Measurements from ENCODE around the gene ST3GAL6. TPM values are rescaled to one million over a fixed set of nuclear protein-coding genes. Genes with fewer than 3 reads are reported as not detected.

The ST3GAL6 gene
- total RNA-seq, 6 experiments from 2014 or later, result 17.8 to 69.6 (median 31.5) TPM

- WGBS (ENCODE audit: insufficient coverage, low coverage, low lambda C conversion rate, missing lambda C conversion rate), result 51% methylated on average over 8 of the region's 8 CpGs
- Histone ChIP-seq H3K4me3 (no peak overlapping the region), H3K4me1 (peaks cover 3 to 82% (median 37%) of the 10 kb centered on the region in 4 donors), H3K27me3 (no peaks in the 10 kb centered on the region), H3K27ac (peak overlapping the region; percentile 41 to 70 (median 45)), H3K9me3 (no peaks in the 10 kb centered on the region), H3K36me3 (no peaks in the 10 kb centered on the region)
- intact Hi-C loops (cut with DNase I), result loop anchor here in 1 of 2 donors (10.0 kb wide), 1 partner anchor 48 kb away; no protein-coding TSS in a partner anchor
- ATAC-seq (no peak), DNase-seq (no peak)
- TF ChIP-seq POLR2A (IDR thresholded peaks at IDR 0.05), result no peak
- no peak for TF ChIP-seq CTCF (IDR thresholded peaks at IDR 0.05)
Measured at GRCh38 chr3:98782824-98783500, 19.8 kb downstream of the ST3GAL6 start.

DNA sequence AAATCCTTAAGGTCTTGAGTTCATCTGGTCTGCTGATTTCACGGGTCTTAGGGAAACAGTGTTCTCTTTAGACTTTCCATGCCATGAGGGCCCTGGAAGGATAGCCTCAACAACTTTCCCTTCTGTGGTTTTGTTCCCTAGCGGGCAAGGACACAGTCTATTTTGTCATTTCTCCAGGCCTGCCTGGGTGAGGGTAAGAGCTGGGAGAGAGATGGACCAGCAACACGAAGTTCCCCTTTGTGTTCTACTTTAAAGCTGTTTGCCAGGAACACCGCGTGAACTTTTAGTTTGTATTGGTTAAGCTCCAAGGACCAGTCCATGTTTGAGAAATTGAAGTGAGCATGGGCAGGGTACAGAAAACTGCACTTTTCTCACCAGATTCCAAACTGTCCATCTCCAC is 20.9 kb downstream of the ST3GAL6 start:
- intact Hi-C loops (cut with DNase I), result loop anchor here in 1 of 2 donors (10.0 kb wide), 1 partner anchor 49 kb away; no protein-coding TSS in a partner anchor
- Histone ChIP-seq H3K9me3 (no peaks in the 10 kb centered on the region), H3K4me1 (peaks cover 3 to 75% (median 28%) of the 10 kb centered on the region in 4 donors), H3K27ac (peak overlapping the region; percentile 41 to 70 (median 45)), H3K36me3 (peaks cover 0 to 3% (median 0%) of the 10 kb centered on the region in 4 donors), H3K4me3 (no peak overlapping the region), H3K27me3 (no peaks in the 10 kb centered on the region)
- DNase-seq, result peak in 1 of 3 donors; percentile 87
- ATAC-seq, result peak; percentile 69 to 82 (median 76)
- WGBS (ENCODE audit: insufficient coverage, low coverage, low lambda C conversion rate, missing lambda C conversion rate), result 24% methylated on average over 5 of the region's 5 CpGs
- TF ChIP-seq POLR2A (IDR thresholded peaks at IDR 0.05) (no peak), CTCF (IDR thresholded peaks at IDR 0.05) (no peak)

GRCh38 chr3:98784666-98785600 is 21.8 kb downstream of the ST3GAL6 start:
- peak overlapping the region; percentile 38 to 70 (median 41) for H3K27ac ChIP-seq
- intact Hi-C loops (cut with DNase I), result loop anchor here in 1 of 2 donors (10.0 kb wide), 1 partner anchor 50 kb away; no protein-coding TSS in a partner anchor
- peaks cover 0 to 3% (median 0%) of the 10 kb centered on the region in 4 donors for H3K36me3 ChIP-seq
- DNase-seq (no peak), ATAC-seq (peak; percentile 29 to 50 (median 46))
- 21% methylated on average over 3 of the region's 3 CpGs for WGBS (ENCODE audit: insufficient coverage, low coverage, low lambda C conversion rate, missing lambda C conversion rate)
- H3K4me1 ChIP-seq, result peaks cover 0 to 66% (median 24%) of the 10 kb centered on the region in 4 donors
- no peak overlapping the region for H3K4me3 ChIP-seq
- no peaks in the 10 kb centered on the region for H3K27me3 ChIP-seq
- H3K9me3 ChIP-seq, result no peaks in the 10 kb centered on the region
- TF ChIP-seq CTCF (IDR thresholded peaks at IDR 0.05) (no peak), POLR2A (IDR thresholded peaks at IDR 0.05) (no peak)

DNA sequence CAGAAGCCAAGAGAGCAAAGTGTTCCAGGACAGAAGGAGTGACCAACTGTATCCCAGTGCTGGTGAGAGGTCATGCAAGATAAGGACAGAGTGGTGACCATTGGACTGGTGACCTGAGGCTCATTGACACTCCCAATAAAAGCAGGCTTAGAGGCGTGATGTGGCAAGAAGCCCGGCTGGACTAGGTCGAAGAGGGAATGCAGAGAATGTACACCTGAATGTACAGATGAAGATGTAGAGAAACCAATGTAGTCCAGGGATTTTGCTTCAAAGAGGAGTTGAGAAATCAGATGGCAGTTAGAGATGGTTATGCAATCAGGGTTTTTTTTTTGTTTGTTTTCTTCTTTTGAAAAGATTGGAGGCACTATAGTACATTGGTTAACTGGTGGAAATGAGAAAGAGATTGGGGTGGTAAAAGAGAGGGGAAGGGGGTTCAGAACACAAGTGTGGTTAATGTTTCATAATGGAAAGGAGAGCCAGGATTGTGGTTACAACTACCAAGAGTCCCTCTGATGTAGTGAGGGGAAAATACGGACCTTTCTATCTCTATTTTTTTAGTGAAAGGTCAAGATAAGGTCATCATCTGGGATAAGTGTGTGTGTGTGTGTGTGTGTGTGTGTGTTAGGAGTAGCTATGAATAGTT is 23.3 kb downstream of the ST3GAL6 start:
- peaks cover 0 to 63% (median 24%) of the 10 kb centered on the region in 4 donors for H3K4me1 ChIP-seq
- WGBS (ENCODE audit: insufficient coverage, low coverage, low lambda C conversion rate, missing lambda C conversion rate), result 6% methylated on average over 4 of the region's 4 CpGs
- no peaks in the 10 kb centered on the region for H3K27me3 ChIP-seq
- TF ChIP-seq CTCF (IDR thresholded peaks at IDR 0.05), result no peak
- TF ChIP-seq POLR2A (IDR thresholded peaks at IDR 0.05), result no peak
- DNase-seq (peak; percentile 61 to 92 (median 81)), ATAC-seq (peak; percentile 70 to 84 (median 76))
- H3K4me3 ChIP-seq, result no peak overlapping the region
- intact Hi-C loops (cut with DNase I), result loop anchor here in 1 of 2 donors (10.0 kb wide), 1 partner anchor 52 kb away; no protein-coding TSS in a partner anchor
- H3K9me3 ChIP-seq, result no peaks in the 10 kb centered on the region
- peaks cover 0 to 3% (median 0%) of the 10 kb centered on the region in 4 donors for H3K36me3 ChIP-seq
- peak overlapping the region; percentile 38 to 70 (median 41) for H3K27ac ChIP-seq
